Retinal pigment epithelial cell (primary cell): ENCODE measurements around the gene ZKSCAN3.
"Not testable (repeated sequence)": the region's sequence is repeated elsewhere in the genome, so short reads cannot be mapped to it uniquely, and the experiment has no call there.

Experiments
- DNase-seq: peaks from one replicate; pipeline ENCODE4 v3.0.0-alpha.2; 2010; ENCODE audit warnings: low read depth
- H3K4me3 ChIP-seq: 2 replicates; pipeline ENCODE4 v1.5.1; 2011; ENCODE audit warnings: mild to moderate bottlenecking, low read length, control low read depth, moderate library complexity
- CTCF ChIP-seq: conservative IDR thresholded peaks from 2 replicates; pipeline ENCODE4 v1.5.1; 2011; ENCODE audit warnings: low read depth, low read length, control low read depth, inconsistent platforms

Gene ZKSCAN3

GRCh38 chr6:28399350-28400121 is 49.8 kb downstream of the ZKSCAN3 start, which contains the start of gene ZSCAN12:
TSS of gene ZSCAN12 (minus strand) at chr6:28399747. CDS start at chr6:28398405, 1,342 bp downstream.
- peak; percentile 48 for DNase-seq
- peak; percentile 49 for TF ChIP-seq CTCF
- H3K4me3 ChIP-seq: peak within 1 kb of the TSS; percentile 96

DNA sequence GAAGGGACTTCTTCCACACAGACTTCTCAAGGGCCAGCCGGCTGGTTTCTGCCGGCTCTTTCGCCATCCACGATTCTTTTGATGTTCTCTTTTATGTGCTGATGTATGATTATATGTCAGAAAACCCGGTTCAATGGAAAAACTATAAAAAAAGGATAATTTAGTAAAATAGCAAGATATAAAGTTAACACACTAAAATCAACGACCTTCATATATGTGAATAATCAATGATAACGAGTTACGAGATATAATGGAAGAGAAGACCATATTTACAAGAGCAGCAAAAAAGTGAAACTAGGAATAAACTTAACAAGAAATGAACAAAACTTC is 50.3 kb downstream of the ZKSCAN3 start:
- TF ChIP-seq CTCF: no peak
- H3K4me3 ChIP-seq: peak overlapping the region; percentile 96
- no peak for DNase-seq

GRCh38 chr6:28401172-28401571 is 51.4 kb downstream of the ZKSCAN3 start:
- no peak overlapping the region for H3K4me3 ChIP-seq
- no peak for DNase-seq
- no peak for TF ChIP-seq CTCF

DNA sequence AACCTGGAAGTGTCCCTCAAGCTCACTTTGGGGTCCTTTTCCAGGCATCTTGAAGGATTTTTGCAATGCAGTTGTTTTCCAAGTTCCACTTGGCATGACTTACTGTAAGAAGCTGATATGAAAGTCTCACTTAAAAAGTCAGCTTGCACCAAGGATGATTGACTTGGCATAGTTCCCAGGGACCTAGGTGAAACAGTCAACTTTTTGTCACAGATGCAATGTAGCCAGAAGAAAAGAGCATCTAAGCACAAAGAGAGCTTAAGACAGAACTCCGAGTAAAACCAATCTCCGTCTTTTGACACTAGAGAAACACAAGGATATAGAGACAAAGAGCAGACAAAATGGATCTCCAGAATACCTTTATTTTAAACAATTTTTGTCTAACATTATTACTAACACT is 52.5 kb downstream of the ZKSCAN3 start:
- no peak for DNase-seq
- no peak overlapping the region for H3K4me3 ChIP-seq
- TF ChIP-seq CTCF: no peak

GRCh38 chr6:28403923-28404322 is 54.2 kb downstream of the ZKSCAN3 start:
- not testable (repeated sequence) for H3K4me3 ChIP-seq, DNase-seq

DNA sequence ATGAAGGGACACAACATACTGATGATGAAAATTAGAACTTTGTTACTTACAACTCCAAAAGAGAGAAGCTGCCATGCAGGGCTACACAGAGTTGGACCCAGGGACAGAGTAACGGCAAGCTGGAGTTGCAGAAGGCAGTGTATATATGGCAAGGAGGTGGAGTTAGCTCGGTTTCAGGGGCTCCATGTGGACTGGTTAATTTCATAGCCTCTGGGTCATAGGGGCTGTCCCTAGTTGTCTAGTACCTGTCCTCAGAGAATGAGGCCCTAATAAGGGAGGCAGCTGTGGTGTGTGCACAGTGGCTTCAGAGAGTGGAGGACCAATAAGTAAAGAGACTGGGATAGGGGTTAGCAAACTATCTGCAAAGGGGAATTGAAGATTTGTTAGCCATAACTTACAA is 57.7 kb downstream of the ZKSCAN3 start:
- H3K4me3 ChIP-seq: no peak overlapping the region
- no peak for DNase-seq
- TF ChIP-seq CTCF: no peak

DNA sequence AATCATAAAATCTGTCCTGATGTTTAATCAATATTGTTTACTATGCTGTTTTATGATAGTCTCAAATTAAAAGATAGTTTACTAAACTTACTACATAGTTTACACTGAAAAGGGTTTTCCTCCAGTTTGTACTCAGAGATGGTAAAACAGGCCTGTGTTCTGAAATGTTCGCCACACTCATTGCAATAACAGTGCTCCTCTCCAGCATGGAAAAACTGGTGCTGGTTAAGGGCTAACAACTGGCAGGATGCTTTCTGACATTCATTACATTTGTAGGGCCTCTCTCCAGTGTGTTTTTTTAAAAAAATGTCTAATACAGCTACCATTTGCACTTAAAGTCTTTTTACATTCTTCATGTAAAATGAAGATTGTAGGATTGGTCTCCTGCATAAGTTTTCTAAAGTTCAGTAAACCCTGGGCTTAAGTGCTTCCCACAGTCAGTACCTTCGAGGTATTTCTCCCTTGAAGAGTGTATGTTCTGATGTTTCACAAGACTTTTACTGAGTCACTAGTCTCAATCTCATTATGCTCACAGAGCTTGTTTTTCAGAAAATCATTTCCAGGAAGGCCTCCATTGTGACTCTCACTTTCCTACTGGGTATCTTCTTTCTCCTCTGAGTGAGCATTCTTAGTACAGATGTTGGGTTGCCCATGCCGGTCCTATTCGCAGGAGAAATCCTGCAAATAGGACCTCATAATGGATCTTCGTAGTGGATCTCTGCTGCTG is 58.5 kb downstream of the ZKSCAN3 start:
- H3K4me3 ChIP-seq: no peak overlapping the region
- no peak for TF ChIP-seq CTCF
- DNase-seq: no peak
